Gastrocnemius medialis (tissue), 4 donors: ENCODE results near the gene C1orf35.

ENCODE experiments used
- POLR2A ChIP-seq, 2 donors: fragments of 450-650 bp; IDR thresholded peaks; one replicate each; pipeline ENCODE4 v1.6.1; 2017; ENCODE audit warnings: antibody characterized with exemption in 2 of 2, mild to moderate bottlenecking in 2 of 2, moderate library complexity in 2 of 2
- TF ChIP-seq, protein P1 (sequence below), 5 experiments: fragments of 450-650 bp in 3 of 5; fragments of 200-600 bp in 2 of 5; sonication (generic) in 2 of 5; IDR thresholded peaks in 4 of 5; conservative IDR thresholded peaks in 1 of 5; 1 replicate in 4 of 5; 2 replicates in 1 of 5; pipeline ENCODE4 v1.5.1; 2016 to 2019; ENCODE audit warnings: antibody characterized with exemption in 5 of 5, mild to moderate bottlenecking in 3 of 5, moderate library complexity in 3 of 5

DNA sequence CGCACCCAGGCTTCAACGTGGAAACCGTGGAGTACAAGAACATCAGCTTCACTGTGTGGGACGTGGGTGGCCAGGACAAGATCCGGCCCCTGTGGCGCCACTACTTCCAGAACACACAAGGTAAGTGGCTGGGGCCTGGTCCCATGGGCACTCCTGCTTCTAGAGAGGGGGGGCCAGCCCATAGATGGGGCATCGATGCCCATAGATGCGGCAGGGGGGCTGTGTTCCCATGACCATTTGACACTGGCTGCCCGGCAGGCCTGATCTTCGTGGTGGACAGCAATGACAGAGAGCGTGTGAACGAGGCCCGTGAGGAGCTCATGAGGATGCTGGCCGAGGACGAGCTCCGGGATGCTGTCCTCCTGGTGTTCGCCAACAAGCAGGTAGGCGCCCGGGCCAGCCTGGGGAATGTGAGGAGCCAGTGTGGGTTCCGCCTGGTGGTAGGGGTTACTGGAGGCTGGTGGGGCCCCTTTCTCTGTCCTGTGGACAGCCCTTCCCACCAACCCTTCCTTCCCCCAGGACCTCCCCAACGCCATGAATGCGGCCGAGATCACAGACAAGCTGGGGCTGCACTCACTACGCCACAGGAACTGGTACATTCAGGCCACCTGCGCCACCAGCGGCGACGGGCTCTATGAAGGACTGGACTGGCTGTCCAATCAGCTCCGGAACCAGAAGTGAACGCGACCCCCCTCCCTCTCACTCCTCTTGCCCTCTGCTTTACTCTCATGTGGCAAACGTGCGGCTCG, 5.6 kb downstream of the C1orf35 start:
- no peak for TF ChIP-seq POLR2A (IDR thresholded peaks at IDR 0.05)
- TF ChIP-seq, protein P1, sequence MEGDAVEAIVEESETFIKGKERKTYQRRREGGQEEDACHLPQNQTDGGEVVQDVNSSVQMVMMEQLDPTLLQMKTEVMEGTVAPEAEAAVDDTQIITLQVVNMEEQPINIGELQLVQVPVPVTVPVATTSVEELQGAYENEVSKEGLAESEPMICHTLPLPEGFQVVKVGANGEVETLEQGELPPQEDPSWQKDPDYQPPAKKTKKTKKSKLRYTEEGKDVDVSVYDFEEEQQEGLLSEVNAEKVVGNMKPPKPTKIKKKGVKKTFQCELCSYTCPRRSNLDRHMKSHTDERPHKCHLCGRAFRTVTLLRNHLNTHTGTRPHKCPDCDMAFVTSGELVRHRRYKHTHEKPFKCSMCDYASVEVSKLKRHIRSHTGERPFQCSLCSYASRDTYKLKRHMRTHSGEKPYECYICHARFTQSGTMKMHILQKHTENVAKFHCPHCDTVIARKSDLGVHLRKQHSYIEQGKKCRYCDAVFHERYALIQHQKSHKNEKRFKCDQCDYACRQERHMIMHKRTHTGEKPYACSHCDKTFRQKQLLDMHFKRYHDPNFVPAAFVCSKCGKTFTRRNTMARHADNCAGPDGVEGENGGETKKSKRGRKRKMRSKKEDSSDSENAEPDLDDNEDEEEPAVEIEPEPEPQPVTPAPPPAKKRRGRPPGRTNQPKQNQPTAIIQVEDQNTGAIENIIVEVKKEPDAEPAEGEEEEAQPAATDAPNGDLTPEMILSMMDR (IDR thresholded peaks at IDR 0.05 in 4 of 5, conservative IDR thresholded peaks at IDR 0.05 in 1 of 5) = no peak
